SK-N-SH treated with all-trans-retinoic acid at 6 μM for 48 hours (cell line): ENCODE data around the gene SAP30.

Experiments
- ATAC-seq: fragments of 200-7000 bp; cut with Tn5 transposase; 3 replicates; pipeline ENCODE4 v1.9.1; 2020; ENCODE audit warnings: mild to moderate bottlenecking, moderate library complexity
- BACH2 ChIP-seq: fragments of 250-450 bp; sonication (Bioruptor Pico); IDR thresholded peaks from 2 replicates; pipeline ENCODE4 v1.9.0; 2021; ENCODE audit warnings: mild to moderate bottlenecking, borderline replicate concordance
- CREB5 ChIP-seq: fragments of 250-450 bp; sonication (Bioruptor Pico); IDR thresholded peaks from 2 replicates; pipeline ENCODE4 v1.5.1; 2020; ENCODE audit warnings: low read depth, mild to moderate bottlenecking, moderate library complexity
- CSDC2 ChIP-seq: fragments of 250-450 bp; sonication (Bioruptor Pico); IDR thresholded peaks from 2 replicates; pipeline ENCODE4 v1.5.0; 2020; ENCODE audit warnings: mild to moderate bottlenecking, moderate library complexity
- CSRNP3 ChIP-seq: fragments of 250-450 bp; sonication (Bioruptor Pico); IDR thresholded peaks from 2 replicates; pipeline ENCODE4 v1.5.1; 2021; ENCODE audit warnings: mild to moderate bottlenecking, moderate library complexity
- ESRRG ChIP-seq: fragments of 250-450 bp; sonication (Bioruptor Pico); IDR thresholded peaks from 2 replicates; pipeline ENCODE4 v1.6.1; 2021; ENCODE audit warnings: mild to moderate bottlenecking
- GLIS3 ChIP-seq: fragments of 250-450 bp; sonication (Bioruptor Pico); IDR thresholded peaks from 2 replicates; pipeline ENCODE4 v1.5.0; 2020; ENCODE audit warnings: mild to moderate bottlenecking, moderate library complexity
- ISL1 ChIP-seq: fragments of 250-450 bp; sonication (Bioruptor Pico); IDR thresholded peaks from 2 replicates; pipeline ENCODE4 v2.1.2; 2022; ENCODE audit warnings: mild to moderate bottlenecking, moderate library complexity
- OSR1 ChIP-seq: fragments of 250-450 bp; sonication (Bioruptor Pico); IDR thresholded peaks from 2 replicates; pipeline ENCODE4 v1.8.0; 2022; ENCODE audit warnings: moderate library complexity, mild to moderate bottlenecking, inconsistent platforms
- PATZ1 ChIP-seq: fragments of 250-450 bp; sonication (Bioruptor Pico); IDR thresholded peaks from 2 replicates; pipeline ENCODE4 v1.8.0; 2020; ENCODE audit warnings: mild to moderate bottlenecking, moderate library complexity, borderline replicate concordance
- POU6F1 ChIP-seq: fragments of 250-450 bp; sonication (Bioruptor Pico); IDR thresholded peaks from 2 replicates; pipeline ENCODE4 v1.8.0; 2021; ENCODE audit warnings: low read depth, mild to moderate bottlenecking, moderate library complexity, borderline replicate concordance
- PPARA ChIP-seq: fragments of 250-450 bp; sonication (Bioruptor Pico); IDR thresholded peaks from 2 replicates; pipeline ENCODE4 v1.5.0; 2020; ENCODE audit warnings: mild to moderate bottlenecking, borderline replicate concordance
- SNAI2 ChIP-seq: fragments of 250-450 bp; sonication (Bioruptor Pico); IDR thresholded peaks from 2 replicates; pipeline ENCODE4 v1.5.0; 2020; ENCODE audit warnings: mild to moderate bottlenecking, moderate library complexity
- TCF4 ChIP-seq: fragments of 250-450 bp; sonication (Bioruptor Pico); IDR thresholded peaks from 2 replicates; pipeline ENCODE4 v1.8.0; 2021; ENCODE audit warnings: mild to moderate bottlenecking, moderate library complexity, borderline replicate concordance
- ZC3H10 ChIP-seq: fragments of 250-450 bp; sonication (Bioruptor Pico); IDR thresholded peaks from 2 replicates; pipeline ENCODE4 v1.5.1; 2021; ENCODE audit warnings: mild to moderate bottlenecking, moderate library complexity
- ZFP3 ChIP-seq: fragments of 250-450 bp; sonication (Bioruptor Pico); IDR thresholded peaks from 2 replicates; pipeline ENCODE4 v1.5.0; 2020; ENCODE audit warnings: mild to moderate bottlenecking, moderate library complexity
- ZFP30 ChIP-seq: fragments of 450-650 bp; formaldehyde crosslinking; IDR thresholded peaks from 2 replicates; pipeline ENCODE4 v1.5.0; 2022; ENCODE audit warnings: mild to moderate bottlenecking, moderate library complexity
- ZNF565 ChIP-seq: fragments of 450-650 bp; formaldehyde crosslinking; conservative IDR thresholded peaks from 2 replicates; pipeline ENCODE4 v1.5.0; 2020; ENCODE audit warnings: low read depth, mild to moderate bottlenecking, moderate library complexity
- ZNF70 ChIP-seq: fragments of 450-650 bp; formaldehyde crosslinking; IDR thresholded peaks from 2 replicates; pipeline ENCODE4 v1.5.0; 2020; ENCODE audit warnings: mild to moderate bottlenecking, moderate library complexity
- ZNF8 ChIP-seq: fragments of 450-650 bp; formaldehyde crosslinking; IDR thresholded peaks from 2 replicates; pipeline ENCODE4 v1.5.0; 2020; ENCODE audit warnings: mild to moderate bottlenecking, moderate library complexity

The SAP30 gene

GRCh38 chr4:173424899-173425805 lies 54.4 kb downstream of the SAP30 start:
- peak; percentile 75 for ATAC-seq
- no peak for TF ChIP-seq CSDC2 (CRISPR knock-in tag)
- no peak for TF ChIP-seq CSRNP3
- TF ChIP-seq PATZ1 (CRISPR knock-in tag), result no peak
- TF ChIP-seq ZFP3, result no peak
- no peak for TF ChIP-seq ZC3H10
- no peak for TF ChIP-seq POU6F1 (CRISPR knock-in tag)
- no peak for TF ChIP-seq TCF4

- ATAC-seq, result no peak
- TF ChIP-seq SNAI2 (CRISPR knock-in tag) (no peak), GLIS3 (no peak), ZNF565 (no peak), CREB5 (no peak), ZNF70 (CRISPR knock-in tag) (no peak), ESRRG (no peak), CSRNP3 (no peak), ZFP30 (CRISPR knock-in tag) (no peak), ISL1 (CRISPR knock-in tag) (no peak), PPARA (CRISPR knock-in tag) (no peak), BACH2 (CRISPR knock-in tag) (no peak), ZNF8 (CRISPR knock-in tag) (no peak), OSR1 (CRISPR knock-in tag) (no peak), POU6F1 (CRISPR knock-in tag) (no peak), PATZ1 (CRISPR knock-in tag) (no peak)
Observed at GRCh38 chr4:173426064-173426463, 55.3 kb downstream of the SAP30 start.
